Measurements from ENCODE around the gene SUDS3.

- no peak for TF ChIP-seq CTCF (conservative IDR thresholded peaks at IDR 0.05; ENCODE audit: low read depth in 2 of 2)
- TF ChIP-seq STAT1 (IDR thresholded peaks at IDR 0.05; ENCODE audit: unreplicated experiment), result no peak
- no peak for TF ChIP-seq CREB1 (CRISPR knock-in tag; IDR thresholded peaks at IDR 0.05; ENCODE audit: low read depth)
- TF ChIP-seq, protein P1, sequence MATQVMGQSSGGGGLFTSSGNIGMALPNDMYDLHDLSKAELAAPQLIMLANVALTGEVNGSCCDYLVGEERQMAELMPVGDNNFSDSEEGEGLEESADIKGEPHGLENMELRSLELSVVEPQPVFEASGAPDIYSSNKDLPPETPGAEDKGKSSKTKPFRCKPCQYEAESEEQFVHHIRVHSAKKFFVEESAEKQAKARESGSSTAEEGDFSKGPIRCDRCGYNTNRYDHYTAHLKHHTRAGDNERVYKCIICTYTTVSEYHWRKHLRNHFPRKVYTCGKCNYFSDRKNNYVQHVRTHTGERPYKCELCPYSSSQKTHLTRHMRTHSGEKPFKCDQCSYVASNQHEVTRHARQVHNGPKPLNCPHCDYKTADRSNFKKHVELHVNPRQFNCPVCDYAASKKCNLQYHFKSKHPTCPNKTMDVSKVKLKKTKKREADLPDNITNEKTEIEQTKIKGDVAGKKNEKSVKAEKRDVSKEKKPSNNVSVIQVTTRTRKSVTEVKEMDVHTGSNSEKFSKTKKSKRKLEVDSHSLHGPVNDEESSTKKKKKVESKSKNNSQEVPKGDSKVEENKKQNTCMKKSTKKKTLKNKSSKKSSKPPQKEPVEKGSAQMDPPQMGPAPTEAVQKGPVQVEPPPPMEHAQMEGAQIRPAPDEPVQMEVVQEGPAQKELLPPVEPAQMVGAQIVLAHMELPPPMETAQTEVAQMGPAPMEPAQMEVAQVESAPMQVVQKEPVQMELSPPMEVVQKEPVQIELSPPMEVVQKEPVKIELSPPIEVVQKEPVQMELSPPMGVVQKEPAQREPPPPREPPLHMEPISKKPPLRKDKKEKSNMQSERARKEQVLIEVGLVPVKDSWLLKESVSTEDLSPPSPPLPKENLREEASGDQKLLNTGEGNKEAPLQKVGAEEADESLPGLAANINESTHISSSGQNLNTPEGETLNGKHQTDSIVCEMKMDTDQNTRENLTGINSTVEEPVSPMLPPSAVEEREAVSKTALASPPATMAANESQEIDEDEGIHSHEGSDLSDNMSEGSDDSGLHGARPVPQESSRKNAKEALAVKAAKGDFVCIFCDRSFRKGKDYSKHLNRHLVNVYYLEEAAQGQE (IDR thresholded peaks at IDR 0.05; ENCODE audit: unreplicated experiment), result no peak
- no peak for TF ChIP-seq EZH2 (IDR thresholded peaks at IDR 0.05; ENCODE audit: low read depth, unreplicated experiment)
- TF ChIP-seq POLR2AphosphoS5 (IDR thresholded peaks at IDR 0.05; ENCODE audit: low read depth), result no peak
- TF ChIP-seq, protein P2, sequence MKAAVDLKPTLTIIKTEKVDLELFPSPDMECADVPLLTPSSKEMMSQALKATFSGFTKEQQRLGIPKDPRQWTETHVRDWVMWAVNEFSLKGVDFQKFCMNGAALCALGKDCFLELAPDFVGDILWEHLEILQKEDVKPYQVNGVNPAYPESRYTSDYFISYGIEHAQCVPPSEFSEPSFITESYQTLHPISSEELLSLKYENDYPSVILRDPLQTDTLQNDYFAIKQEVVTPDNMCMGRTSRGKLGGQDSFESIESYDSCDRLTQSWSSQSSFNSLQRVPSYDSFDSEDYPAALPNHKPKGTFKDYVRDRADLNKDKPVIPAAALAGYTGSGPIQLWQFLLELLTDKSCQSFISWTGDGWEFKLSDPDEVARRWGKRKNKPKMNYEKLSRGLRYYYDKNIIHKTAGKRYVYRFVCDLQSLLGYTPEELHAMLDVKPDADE (IDR thresholded peaks at IDR 0.05), result no peak
Observed at GRCh38 chr12:118402251-118402650, 25.9 kb downstream of the SUDS3 start.

Measured in GM23338 (cell line).